Sigmoid colon (tissue), 4 donors: Measurements from ENCODE around the gene MYO1H.

Source experiments
- CTCF ChIP-seq, 4 experiments: fragments of 450-650 bp in 3 of 4; fragments of 200-600 bp in 1 of 4; IDR thresholded peaks; one replicate each; pipeline ENCODE4 v1.5.1; 2016 to 2019; ENCODE audit warnings: antibody characterized with exemption in 4 of 4, mild to moderate bottlenecking in 3 of 4, moderate library complexity in 2 of 4
- POLR2AphosphoS5 ChIP-seq, 4 donors: sonication (generic); formaldehyde crosslinking; IDR thresholded peaks; one replicate each; pipeline ENCODE4 v1.6.1; 2017; ENCODE audit warnings: antibody characterized with exemption in 4 of 4

- TF ChIP-seq CTCF (IDR thresholded peaks at IDR 0.05) (no peak), POLR2AphosphoS5 (IDR thresholded peaks at IDR 0.05) (no peak)
Measured at GRCh38 chr12:109304485-109304884, 43.2 kb upstream of the MYO1H start.
